KMS-11 (cell line): ENCODE data around the gene TIMM8B.
"Not testable (repeated sequence)": the region's sequence is repeated elsewhere in the genome, so short reads cannot be mapped to it uniquely, and the experiment has no call there.

Source experiments
- H2AFZ ChIP-seq: fragments of 200-600 bp; sonication (generic); 2 replicates; pipeline ENCODE4 v1.6.1; 2016; ENCODE audit warnings: antibody characterized with exemption, mixed run types, low read depth
- H3K27ac ChIP-seq: fragments of 200-600 bp; sonication (generic); 2 replicates; pipeline ENCODE4 v1.6.1; 2016; ENCODE audit warnings: mild to moderate bottlenecking, mixed run types
- H3K27me3 ChIP-seq: fragments of 200-600 bp; sonication (generic); 2 replicates; pipeline ENCODE4 v1.6.1; 2017; ENCODE audit warnings: mild to moderate bottlenecking, low read depth, mixed run types, moderate library complexity; ENCODE audit not compliant: insufficient read depth
- H3K36me3 ChIP-seq: fragments of 200-600 bp; sonication (generic); 2 replicates; pipeline ENCODE4 v1.6.1; 2017; ENCODE audit warnings: mild to moderate bottlenecking, mixed run types; ENCODE audit not compliant: insufficient read depth
- H3K4me1 ChIP-seq: fragments of 200-600 bp; sonication (generic); 2 replicates; pipeline ENCODE4 v1.6.1; 2016; ENCODE audit warnings: mild to moderate bottlenecking, low read depth, mixed run types; ENCODE audit not compliant: poor library complexity, severe bottlenecking
- H3K4me2 ChIP-seq: fragments of 200-600 bp; sonication (generic); 2 replicates; pipeline ENCODE4 v1.7.0; 2016; ENCODE audit warnings: mild to moderate bottlenecking, mixed run types
- H3K4me3 ChIP-seq: fragments of 200-600 bp; sonication (generic); IDR thresholded peaks from 2 replicates; pipeline ENCODE4 v1.6.1; 2017; ENCODE audit warnings: low read depth, low read length, mixed read lengths; ENCODE audit not compliant: insufficient read depth
- H3K79me2 ChIP-seq: fragments of 200-600 bp; sonication (generic); 2 replicates; pipeline ENCODE4 v1.6.1; 2016; ENCODE audit warnings: low read depth, mixed run types; ENCODE audit not compliant: insufficient read depth
- H3K9ac ChIP-seq: fragments of 200-600 bp; sonication (generic); 2 replicates; pipeline ENCODE4 v1.6.1; 2016; ENCODE audit warnings: mild to moderate bottlenecking, mixed run types
- H4K20me1 ChIP-seq: fragments of 200-600 bp; sonication (generic); 2 replicates; pipeline ENCODE4 v1.6.1; 2016; ENCODE audit warnings: mild to moderate bottlenecking, mixed run types; ENCODE audit not compliant: insufficient read depth
- TF ChIP-seq, protein P1 (sequence below): fragments of 200-600 bp; sonication (generic); conservative IDR thresholded peaks from 2 replicates; pipeline ENCODE4 v1.6.1; 2017; ENCODE audit warnings: low read depth, mild to moderate bottlenecking, antibody characterized with exemption, low read length, moderate library complexity, mixed read lengths

Gene TIMM8B

DNA sequence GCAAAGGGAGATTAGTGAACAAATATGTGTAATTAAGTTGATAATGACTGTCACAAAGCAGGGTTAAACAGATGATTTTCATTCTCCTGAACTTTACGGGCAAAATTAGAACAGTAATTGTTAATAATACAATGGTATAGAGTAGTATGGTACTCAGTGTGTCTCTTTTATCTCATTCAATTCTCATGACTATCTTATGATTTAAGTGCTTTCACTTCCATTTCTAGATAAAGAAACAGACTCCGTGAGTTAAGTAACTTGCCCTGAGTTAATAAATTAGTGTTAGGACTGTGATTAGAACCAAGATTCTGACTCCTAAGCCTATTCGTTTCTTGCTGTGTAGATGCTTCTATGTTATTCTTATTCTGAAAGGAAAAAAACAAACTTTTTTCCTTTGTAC is 34.8 kb downstream of the TIMM8B start:
- Histone ChIP-seq H3K27me3 (no peaks in the 10 kb centered on the region), H3K4me2 (no peak overlapping the region), H3K79me2 (no peaks in the 10 kb centered on the region), H3K4me3 (no peak overlapping the region), H3K27ac (no peak overlapping the region), H3K36me3 (no peaks in the 10 kb centered on the region), H4K20me1 (no peaks in the 10 kb centered on the region), H3K9ac (no peak overlapping the region), H2AFZ (no peak overlapping the region), H3K4me1 (no peaks in the 10 kb centered on the region)
- TF ChIP-seq, protein P1, sequence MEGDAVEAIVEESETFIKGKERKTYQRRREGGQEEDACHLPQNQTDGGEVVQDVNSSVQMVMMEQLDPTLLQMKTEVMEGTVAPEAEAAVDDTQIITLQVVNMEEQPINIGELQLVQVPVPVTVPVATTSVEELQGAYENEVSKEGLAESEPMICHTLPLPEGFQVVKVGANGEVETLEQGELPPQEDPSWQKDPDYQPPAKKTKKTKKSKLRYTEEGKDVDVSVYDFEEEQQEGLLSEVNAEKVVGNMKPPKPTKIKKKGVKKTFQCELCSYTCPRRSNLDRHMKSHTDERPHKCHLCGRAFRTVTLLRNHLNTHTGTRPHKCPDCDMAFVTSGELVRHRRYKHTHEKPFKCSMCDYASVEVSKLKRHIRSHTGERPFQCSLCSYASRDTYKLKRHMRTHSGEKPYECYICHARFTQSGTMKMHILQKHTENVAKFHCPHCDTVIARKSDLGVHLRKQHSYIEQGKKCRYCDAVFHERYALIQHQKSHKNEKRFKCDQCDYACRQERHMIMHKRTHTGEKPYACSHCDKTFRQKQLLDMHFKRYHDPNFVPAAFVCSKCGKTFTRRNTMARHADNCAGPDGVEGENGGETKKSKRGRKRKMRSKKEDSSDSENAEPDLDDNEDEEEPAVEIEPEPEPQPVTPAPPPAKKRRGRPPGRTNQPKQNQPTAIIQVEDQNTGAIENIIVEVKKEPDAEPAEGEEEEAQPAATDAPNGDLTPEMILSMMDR = no peak

DNA sequence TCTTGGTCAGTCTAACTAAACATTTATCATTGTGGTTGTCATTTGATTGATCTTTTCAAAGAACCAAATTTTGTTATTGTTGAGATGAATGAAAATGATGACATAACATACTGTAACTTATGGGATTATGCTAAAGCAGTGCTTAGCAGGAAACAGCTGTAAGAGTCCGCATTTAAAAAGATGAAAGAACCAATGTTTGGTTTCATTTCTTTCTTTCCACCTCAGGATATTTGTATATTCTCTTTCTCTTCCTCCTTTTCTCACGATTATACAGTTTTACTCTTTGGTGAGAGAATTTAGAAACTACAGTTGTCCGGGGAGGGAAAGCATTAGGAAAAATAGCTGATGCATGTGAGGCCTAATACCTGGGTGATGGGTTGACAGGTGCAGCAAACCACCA is 35.8 kb downstream of the TIMM8B start:
- Histone ChIP-seq H3K27me3 (no peaks in the 10 kb centered on the region), H3K4me3 (no peak overlapping the region), H4K20me1 (no peaks in the 10 kb centered on the region), H3K4me2 (no peak overlapping the region), H3K9ac (no peak overlapping the region), H3K36me3 (no peaks in the 10 kb centered on the region), H3K27ac (no peak overlapping the region), H3K4me1 (no peaks in the 10 kb centered on the region), H2AFZ (no peak overlapping the region), H3K79me2 (no peaks in the 10 kb centered on the region)
- TF ChIP-seq, protein P1 = no peak

DNA sequence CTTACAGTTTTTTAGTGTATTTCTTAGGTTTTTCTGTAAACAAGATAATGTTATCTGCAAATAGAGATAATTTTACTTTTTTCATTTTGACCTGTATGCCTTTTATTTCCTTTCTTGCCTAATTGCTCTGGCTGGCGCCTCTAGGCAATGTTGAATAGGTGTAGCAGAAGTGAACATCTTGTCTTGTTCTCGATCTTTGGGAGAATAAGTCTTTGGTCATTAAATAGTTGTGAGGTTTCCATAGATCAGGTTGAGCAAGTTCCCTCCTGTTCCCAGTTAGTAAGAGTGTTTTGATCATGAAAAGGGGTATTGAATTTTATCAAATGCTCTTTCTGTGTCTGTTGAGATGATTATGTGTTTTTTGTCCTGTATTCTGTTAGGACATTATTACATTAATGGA is 36.8 kb downstream of the TIMM8B start:
- H3K4me1 ChIP-seq = no peaks in the 10 kb centered on the region
- no peak overlapping the region for H3K9ac ChIP-seq
- H3K27ac ChIP-seq = no peak overlapping the region
- TF ChIP-seq, protein P1 = no peak
- H3K4me2 ChIP-seq = no peak overlapping the region
- no peaks in the 10 kb centered on the region for H3K27me3 ChIP-seq
- H3K36me3 ChIP-seq = no peaks in the 10 kb centered on the region
- H3K4me3 ChIP-seq = no peak overlapping the region
- H4K20me1 ChIP-seq = no peaks in the 10 kb centered on the region
- H3K79me2 ChIP-seq = no peaks in the 10 kb centered on the region
- no peak overlapping the region for H2AFZ ChIP-seq

DNA sequence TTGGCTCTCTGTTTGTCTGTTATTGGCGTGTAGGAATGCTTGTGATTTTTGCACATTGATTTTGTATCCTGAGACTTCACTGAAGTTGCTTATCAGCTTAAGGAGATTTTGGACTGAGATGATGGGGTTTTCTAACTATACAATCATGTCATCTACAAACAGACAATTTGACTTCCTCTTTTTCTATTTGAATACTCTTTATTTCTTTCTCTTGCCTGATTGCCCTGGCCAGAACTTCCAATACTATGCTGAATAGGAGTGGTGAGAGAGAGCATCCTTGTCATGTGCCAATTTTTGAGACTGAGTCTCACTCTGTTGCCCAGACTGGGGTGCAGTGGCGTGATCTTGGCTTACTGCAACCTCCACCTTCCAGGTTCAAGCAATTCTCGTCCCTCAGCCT is 38.3 kb downstream of the TIMM8B start:
- not testable (repeated sequence) for H3K27me3 ChIP-seq, H3K9ac ChIP-seq, H4K20me1 ChIP-seq, H3K27ac ChIP-seq, H3K79me2 ChIP-seq, H3K36me3 ChIP-seq, H3K4me2 ChIP-seq, H3K4me1 ChIP-seq, H2AFZ ChIP-seq, H3K4me3 ChIP-seq

DNA sequence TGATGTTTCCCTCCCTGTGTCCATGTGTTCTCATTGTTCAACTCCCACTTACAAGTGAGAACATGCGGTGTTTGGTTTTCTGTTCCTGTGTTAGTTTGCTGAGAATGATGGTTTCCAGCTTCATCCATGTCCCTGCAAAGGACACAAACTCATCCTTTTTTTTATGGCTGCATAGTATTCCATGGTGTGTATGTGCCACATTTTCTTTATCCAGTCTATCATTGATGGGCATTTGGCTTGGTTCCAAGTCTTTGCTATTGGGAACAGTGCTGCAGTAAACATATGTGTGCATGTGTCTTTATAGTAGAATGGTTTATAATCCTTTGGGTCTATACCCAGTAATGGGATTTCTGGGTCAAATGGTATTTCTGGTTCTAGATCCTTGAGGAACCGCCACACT is 39.9 kb downstream of the TIMM8B start:
- H3K27me3 ChIP-seq, H3K9ac ChIP-seq, H3K79me2 ChIP-seq, H3K4me1 ChIP-seq, H4K20me1 ChIP-seq, H3K27ac ChIP-seq, H2AFZ ChIP-seq, H3K36me3 ChIP-seq, H3K4me3 ChIP-seq, H3K4me2 ChIP-seq: not testable (repeated sequence)
